SH-SY5Y (cell line): Measurements from ENCODE around the gene RBM4.

Experiments
- GATA2 ChIP-seq: IDR thresholded peaks from 2 replicates; pipeline ENCODE4 v1.6.1; 2011; ENCODE audit warnings: mild to moderate bottlenecking, low read depth, low read length
- GATA3 ChIP-seq: IDR thresholded peaks from 2 replicates; pipeline ENCODE4 v1.6.1; 2011; ENCODE audit warnings: low read depth, mild to moderate bottlenecking, low read length, moderate library complexity

The RBM4 gene

DNA sequence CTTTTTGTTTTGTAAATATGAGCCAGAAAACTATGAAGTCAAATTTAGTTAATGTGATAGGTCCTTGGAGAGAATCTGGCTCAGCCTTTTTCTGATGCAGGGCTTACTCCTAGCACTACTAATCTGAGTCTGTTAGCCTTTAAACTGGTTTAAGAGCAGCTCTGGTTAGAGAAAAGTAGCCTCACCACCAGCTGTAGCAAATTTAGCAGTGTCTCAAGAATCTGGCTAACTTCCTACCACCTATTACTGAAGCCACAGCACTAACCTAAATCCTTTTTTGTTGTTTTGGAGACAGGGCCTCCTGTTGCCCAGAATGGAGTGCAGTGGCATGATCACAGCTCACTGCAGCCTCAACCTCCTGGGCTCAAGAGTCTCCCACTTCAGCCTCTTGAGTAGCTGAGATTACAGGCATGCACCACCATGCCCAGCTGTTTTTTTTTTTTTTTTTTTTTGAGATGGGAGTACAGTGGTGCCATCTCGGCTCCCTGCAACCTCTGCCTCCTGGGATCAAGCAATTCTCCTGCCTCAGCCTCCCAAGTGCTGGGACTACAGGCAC, 25.3 kb downstream of the RBM4 start:
- TF ChIP-seq GATA2 = no peak
- TF ChIP-seq GATA3 = no peak

DNA sequence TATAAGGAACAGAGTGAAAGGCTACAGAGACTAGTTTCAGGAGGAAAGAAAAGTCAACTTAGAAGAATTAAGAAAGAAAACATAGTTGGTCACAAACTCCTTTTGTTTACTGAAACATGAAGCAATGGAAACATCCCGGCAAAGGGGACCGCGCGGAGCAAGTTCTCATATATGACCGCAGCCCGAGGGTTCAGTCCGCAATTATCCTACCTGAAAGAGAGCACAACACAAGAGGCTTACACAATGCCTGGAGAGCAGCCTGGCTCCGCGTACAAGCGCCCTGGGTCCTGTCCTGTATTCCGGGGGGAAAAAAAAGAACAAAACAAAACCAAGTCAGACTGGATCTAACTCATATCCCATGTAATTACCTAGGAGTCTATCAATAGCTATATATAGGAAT, 26.9 kb downstream of the RBM4 start:
- TF ChIP-seq GATA2 (no peak), GATA3 (no peak)

DNA sequence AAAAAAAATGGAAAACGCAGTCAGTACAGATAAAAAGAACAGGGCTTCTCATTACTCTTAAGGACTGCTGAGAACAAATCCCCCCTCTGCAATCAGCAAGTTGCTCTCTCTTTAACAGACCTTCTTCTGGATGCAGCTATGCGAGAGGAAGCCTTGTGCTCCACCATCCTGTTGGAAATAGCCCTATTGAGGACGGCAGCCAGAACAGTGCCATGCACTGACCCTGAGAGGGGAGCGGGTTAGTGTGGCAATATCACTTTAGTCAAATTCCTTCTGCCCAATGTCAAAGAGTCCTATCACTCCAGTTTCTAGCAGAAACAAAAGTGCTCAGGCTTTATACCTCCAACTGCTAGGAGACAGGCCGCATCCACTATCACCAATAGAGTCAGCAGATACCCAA, 32.3 kb downstream of the RBM4 start:
- TF ChIP-seq GATA2 (no peak), GATA3 (no peak)

DNA sequence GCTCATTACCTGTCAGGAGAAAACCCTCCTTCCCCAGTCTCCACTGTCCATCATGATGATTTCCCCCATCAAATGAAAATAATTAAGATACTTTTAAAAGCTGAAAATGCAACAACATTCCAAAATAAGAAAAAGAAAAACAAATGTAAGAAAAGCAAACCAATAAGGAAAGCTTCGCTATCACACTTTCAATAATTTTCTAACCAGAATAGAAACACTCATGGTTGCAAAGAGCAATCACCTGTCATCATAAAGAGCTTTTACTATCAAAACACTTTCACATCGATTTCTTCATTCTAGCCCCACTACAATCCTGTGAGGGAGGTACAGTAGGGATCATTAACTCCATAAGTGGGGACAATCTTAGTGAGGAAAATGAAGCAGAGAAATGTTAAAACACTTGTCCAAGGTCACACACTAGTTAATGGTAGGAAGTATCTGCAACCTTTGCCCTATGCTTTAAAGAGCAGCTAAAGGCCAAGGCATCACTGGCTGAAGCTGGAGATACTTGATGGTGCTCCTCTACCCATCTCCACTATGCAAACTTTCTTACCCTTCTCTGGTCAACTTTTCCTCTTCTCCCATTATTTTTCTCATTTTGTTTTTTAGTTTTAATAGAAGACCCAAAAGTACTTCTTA, 36.6 kb downstream of the RBM4 start:
- no peak for TF ChIP-seq GATA3
- TF ChIP-seq GATA2 = no peak

DNA sequence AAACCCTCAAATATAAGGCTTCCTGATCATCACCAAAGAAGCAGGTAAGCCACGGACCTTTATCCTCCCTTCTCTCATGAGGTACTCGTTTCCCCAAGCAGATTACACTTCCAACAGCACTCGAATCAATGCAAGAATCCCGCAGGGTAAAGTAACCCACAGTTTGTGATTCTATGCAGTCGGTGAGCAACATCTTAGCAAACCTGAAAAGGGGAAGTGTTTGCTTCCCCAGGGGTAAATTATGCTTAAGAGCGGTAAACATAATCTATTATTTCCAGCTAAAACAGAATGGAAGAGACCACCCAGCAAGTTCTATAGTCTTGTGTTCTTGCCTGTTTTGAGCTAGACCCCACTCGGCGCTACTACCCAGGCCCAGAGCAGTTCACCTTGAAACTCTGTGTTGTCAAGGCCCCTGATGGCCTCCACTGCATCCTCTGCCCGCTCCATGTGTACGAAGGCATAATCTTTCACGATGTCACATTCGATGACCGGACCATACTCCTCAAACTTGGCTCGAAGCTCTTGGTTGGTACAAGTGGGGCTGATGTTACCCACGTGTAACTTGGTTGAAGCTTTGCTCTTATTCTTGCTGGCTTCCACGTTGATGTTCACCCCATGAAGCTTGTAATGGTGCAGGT, 37.9 kb downstream of the RBM4 start:
- TF ChIP-seq GATA2 = no peak
- no peak for TF ChIP-seq GATA3

DNA sequence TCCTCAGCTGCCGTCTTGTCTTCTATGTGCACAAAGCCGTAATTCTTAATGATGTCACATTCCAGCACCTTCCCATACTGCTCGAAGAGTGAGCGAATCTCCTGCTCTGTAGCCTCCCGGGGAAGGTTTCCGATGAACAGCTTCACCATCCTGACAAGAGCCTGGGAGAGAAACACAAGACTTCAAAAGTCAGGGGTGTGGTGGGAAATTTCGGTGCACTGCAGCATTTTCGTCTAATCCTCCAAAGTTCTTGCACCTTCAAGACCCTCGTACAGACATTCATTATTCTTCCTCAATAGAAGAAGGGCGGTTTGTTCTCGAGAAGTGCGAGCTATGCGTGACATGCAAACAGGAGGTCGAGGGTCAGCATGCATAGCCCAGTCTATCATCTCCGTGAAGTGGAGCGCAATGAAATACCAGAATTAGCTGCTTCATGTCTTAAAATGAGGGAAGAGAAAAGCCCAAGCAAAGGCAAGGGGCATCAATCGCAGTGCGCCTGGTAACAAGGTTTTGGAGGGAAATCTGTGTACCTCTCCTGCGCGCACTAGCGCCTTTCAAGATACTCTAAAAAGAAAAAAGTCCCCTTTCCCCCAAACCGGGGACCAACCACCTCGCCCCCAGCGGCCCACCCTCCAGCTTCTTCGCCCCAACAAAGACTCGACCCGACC, 38.6 kb downstream of the RBM4 start:
- TF ChIP-seq GATA2 (no peak), GATA3 (no peak)

DNA sequence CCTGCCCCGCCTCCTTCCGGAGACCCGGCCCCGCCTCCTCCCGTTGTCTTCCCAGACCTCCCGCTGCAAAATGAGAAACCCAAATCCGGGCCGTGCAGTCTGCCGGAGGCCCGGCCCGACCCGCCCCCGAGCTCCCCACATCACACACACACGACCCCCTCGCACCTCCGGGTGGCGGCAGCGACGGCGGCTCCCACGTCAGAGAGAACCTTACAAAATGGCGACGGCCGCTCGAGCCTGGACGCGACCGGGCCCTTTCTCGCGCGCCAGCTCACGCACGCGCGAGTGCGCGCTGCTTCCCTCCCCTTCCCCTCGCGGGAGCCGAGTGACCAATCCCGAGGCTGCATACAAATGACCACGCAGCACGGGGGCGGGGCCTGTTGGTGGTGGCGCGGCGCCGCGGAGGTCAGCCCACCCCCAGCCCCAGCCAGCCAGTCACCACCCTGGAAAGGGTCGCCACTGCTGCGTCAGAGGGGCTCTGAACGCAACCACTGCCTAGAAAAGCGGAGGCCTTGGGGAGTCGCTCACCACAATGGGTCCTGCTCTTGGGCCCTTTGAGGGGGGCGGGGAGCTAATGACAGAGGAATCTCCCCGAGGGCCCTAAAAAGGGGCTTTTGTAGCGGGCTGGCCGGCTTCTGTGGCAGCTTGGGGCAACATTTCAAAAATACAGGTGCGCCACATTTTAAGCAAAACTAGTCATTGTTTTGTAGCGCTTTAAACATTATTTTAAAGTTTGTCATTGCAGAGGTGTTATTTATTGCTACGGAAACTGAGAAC, 39.3 kb downstream of the RBM4 start, which contains the start of gene RBM4B:
RBM4B (minus strand) TSS at position 289 of the 777 bp plus-strand sequence. CDS start 808 bp downstream, outside the sequence.
- no peak for TF ChIP-seq GATA2
- no peak for TF ChIP-seq GATA3

DNA sequence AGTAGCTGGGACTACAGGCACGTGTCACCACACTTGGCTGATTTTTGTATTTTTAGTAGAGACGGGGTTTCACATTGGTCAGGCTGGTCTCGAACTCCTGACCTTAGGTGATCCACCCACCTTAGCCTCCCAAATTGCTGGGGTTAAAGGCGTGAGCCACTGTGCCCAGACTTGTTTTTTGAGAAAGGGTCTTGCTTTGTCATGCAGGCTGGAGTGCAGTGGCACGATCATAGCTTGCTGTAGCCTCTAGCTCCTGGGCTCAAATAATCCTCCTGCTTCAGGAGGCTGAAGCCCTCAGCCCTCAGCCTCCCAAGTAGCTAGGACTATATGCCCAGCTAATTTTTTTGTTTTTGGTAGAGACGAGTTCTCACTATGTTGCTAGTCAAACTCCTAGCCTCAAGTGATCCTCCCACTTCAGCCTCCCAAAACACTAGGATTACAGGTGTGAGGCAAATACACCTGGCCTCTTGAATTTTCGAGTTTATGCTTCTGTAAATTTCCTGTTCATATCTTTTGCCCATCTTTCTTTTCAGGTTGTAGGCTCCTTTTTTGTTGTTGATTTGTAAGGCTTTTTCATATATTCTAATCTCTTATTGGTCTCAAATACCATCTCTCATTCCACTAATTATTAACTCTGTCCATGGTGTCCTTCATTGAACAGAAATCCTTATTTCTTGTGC, 42.6 kb downstream of the RBM4 start:
- TF ChIP-seq GATA3 = no peak
- TF ChIP-seq GATA2 = no peak

DNA sequence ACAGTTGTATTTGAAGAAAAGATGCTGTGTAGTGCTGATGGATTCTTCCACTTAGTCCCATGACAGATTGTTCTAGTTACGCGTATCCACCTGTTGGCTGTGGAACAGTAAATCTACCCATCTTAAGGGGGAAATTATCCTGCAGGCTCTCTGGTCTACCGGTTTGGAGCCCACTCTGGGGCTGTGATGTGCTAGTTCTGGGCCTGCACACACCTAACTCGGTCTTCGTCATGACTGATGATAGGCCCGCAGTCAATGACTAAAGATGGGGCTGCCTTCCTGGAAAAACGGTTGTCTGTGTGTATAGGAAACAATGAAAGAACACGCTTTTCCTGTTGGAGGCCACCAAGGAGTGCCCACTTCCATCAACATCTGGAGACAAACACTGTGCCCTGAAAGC, 45.4 kb downstream of the RBM4 start:
- TF ChIP-seq GATA2 = no peak
- no peak for TF ChIP-seq GATA3

DNA sequence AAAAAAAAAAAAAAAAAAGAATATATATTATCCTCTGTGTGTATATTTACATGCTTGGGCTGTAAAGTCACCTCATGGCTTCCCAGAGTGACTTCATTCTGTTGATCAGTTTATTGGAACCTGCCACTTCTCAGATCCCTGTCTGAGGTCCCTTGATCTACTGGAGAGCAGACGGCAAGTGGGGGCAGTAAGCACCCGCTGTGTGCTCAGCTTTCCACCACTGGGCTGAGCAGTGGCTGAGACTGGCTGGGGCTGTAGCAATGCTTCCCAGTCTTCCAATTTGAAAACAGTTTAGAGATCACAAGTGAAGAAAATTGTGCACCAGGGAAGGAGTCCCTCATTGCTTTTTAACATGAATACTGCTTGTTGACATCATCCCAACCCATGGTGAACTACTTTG, 46.1 kb downstream of the RBM4 start:
- TF ChIP-seq GATA2 = no peak
- no peak for TF ChIP-seq GATA3

DNA sequence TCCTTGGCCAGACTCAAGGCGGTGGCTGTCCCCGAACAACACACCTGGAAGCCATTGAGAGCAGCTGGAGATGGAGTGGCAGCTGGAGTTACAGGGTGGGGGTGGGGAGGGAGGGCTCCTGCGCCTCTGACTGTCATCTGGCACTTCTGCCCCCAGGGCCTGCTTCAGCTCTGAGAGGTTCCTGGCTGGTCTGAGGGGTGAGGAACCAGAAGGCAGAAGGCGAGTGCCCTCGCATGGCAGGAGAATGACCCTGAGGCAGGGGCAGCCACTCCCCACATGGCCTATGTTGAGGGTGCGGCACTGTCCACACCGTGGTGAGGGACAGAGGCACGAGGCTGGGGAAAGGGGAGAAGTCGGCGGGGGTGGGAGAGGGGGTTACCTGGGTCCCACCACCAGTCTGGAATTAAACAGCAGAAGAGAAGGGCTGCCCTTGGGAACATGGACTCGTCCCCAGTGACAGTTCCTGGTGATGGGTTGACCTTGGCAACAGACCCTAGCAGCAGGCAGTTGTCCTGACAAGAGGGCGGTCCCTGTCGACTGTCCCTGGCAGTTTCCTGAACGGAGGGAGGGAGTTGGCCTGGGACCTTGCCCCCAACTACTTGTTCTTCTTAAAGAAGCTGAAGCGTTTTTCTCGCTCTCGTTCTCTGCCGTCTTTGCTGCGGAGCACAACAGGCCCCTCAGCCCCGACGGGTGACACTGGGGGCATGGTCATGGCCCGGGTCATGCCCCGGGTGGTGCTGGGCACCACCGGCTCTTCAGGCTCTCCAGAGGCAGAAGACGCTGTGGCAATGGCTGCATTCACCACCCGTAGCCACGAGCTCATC, 47.0 kb downstream of the RBM4 start:
- TF ChIP-seq GATA3 (no peak), GATA2 (no peak)

DNA sequence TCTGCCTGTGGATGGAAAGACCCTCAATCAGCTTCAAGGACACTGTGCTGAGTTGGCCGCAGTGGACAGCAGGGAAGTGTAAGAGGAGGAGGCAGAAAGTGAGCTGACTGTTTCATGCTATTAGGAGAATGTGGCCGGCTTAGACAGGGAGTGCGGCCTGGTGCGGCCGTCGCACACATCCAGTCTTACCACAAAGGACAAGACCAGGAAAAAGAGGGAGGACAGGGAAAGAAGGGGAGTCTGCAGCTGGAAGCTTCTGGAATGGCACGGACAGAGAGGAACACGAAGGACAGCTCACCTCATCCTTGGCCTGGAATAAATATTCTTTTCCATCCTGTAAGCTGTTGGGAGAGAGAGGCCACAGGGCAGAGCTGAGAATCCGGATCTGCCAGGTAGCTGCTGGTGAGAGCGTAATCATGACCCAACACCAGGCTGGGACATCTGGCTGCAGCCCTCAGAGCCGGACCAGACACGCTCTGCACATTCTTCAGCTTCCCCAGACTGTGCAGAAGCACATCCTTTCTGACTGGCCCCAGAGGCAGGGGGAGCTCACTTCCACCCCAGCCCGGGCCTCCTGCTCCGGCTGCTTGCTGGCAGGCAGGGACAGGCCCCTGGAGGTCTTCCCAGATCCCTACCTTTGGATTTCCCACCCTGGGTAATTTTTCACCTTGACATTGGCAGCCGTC, 47.7 kb downstream of the RBM4 start:
- TF ChIP-seq GATA2 (no peak), GATA3 (no peak)
